ENCODE data around the gene CSAD. TPM values are rescaled to one million over a fixed set of nuclear protein-coding genes. Genes with fewer than 3 reads are reported as not detected.

CSAD gene
- total RNA-seq = 10 to 100 TPM; 70.8 to 89.5 TPM

GRCh38 chr12:53180220-53180930 is at the start of gene CSAD, which contains the start of gene ZNF740:
TSS of gene CSAD (minus strand) at chr12:53180925. CDS start at chr12:53173470, 7,455 bp downstream.
TSS of gene ZNF740 (plus strand) at chr12:53180722. CDS start at chr12:53181984, 1,262 bp downstream.
- peak; percentile 92 for DNase-seq (ENCODE audit: low spot score)
- peaks cover 33 to 55% of the 10 kb centered on the region in 2 donors for H3K4me1 ChIP-seq (ENCODE audit: control insufficient read depth in 1 of 2, low read depth in 2 of 2)
- H3K4me3 ChIP-seq = peak within 1 kb of the TSS; percentile 87
- no peaks in the 10 kb centered on the region for H3K27me3 ChIP-seq (replicated peaks; ENCODE audit: insufficient read depth)
- TF ChIP-seq CTCF (IDR thresholded peaks at IDR 0.05) = no peak
- no peaks in the 10 kb centered on the region for H3K9me3 ChIP-seq
- peak; percentile 68 for ATAC-seq (ENCODE audit: insufficient number of reproducible peaks, low FRiP score, low read depth)
- H3K36me3 ChIP-seq = peaks cover 11% of the 10 kb centered on the region
- peak within 1 kb of the TSS; percentile 85 to 94 for H3K27ac ChIP-seq

- Histone ChIP-seq H3K27ac (peak overlapping the region; percentile 65 to 92), H3K4me3 (peak overlapping the region; percentile 94), H3K27me3 (replicated peaks; ENCODE audit: insufficient read depth) (no peaks in the 10 kb centered on the region), H3K4me1 (ENCODE audit: control insufficient read depth in 1 of 2, low read depth in 2 of 2) (peaks cover 28 to 68% of the 10 kb centered on the region in 2 donors), H3K9me3 (no peaks in the 10 kb centered on the region), H3K36me3 (peaks cover 3% of the 10 kb centered on the region)
- DNase-seq (ENCODE audit: low spot score) (no peak), ATAC-seq (ENCODE audit: insufficient number of reproducible peaks, low FRiP score, low read depth) (no peak)
- no peak for TF ChIP-seq CTCF (IDR thresholded peaks at IDR 0.05)
Measured at GRCh38 chr12:53230108-53230845, 49.6 kb upstream of the CSAD start.

GRCh38 chr12:53229454-53229853 is 48.7 kb upstream of the CSAD start:
- ATAC-seq (ENCODE audit: insufficient number of reproducible peaks, low FRiP score, low read depth) = no peak
- DNase-seq (ENCODE audit: low spot score) = no peak
- Histone ChIP-seq H3K4me1 (ENCODE audit: control insufficient read depth in 1 of 2, low read depth in 2 of 2) (peaks cover 31 to 71% of the 10 kb centered on the region in 2 donors), H3K9me3 (no peaks in the 10 kb centered on the region), H3K27ac (peak overlapping the region; percentile 65 to 92), H3K4me3 (peak overlapping the region; percentile 94), H3K27me3 (replicated peaks; ENCODE audit: insufficient read depth) (no peaks in the 10 kb centered on the region), H3K36me3 (peaks cover 3% of the 10 kb centered on the region)
- TF ChIP-seq CTCF (IDR thresholded peaks at IDR 0.05) = no peak

GRCh38 chr12:53227836-53228235 is 47.1 kb upstream of the CSAD start:
- Histone ChIP-seq H3K9me3 (no peaks in the 10 kb centered on the region), H3K4me3 (no peak overlapping the region), H3K27me3 (replicated peaks; ENCODE audit: insufficient read depth) (no peaks in the 10 kb centered on the region), H3K4me1 (ENCODE audit: control insufficient read depth in 1 of 2, low read depth in 2 of 2) (peaks cover 35 to 71% of the 10 kb centered on the region in 2 donors), H3K27ac (no peak overlapping the region), H3K36me3 (peaks cover 3% of the 10 kb centered on the region)
- no peak for TF ChIP-seq CTCF (IDR thresholded peaks at IDR 0.05)
- DNase-seq (ENCODE audit: low spot score) = no peak
- no peak for ATAC-seq (ENCODE audit: insufficient number of reproducible peaks, low FRiP score, low read depth)

GRCh38 chr12:53227341-53227740 is 46.6 kb upstream of the CSAD start:
- Histone ChIP-seq H3K36me3 (peaks cover 3% of the 10 kb centered on the region), H3K4me3 (no peak overlapping the region), H3K9me3 (no peaks in the 10 kb centered on the region), H3K27ac (no peak overlapping the region), H3K27me3 (replicated peaks; ENCODE audit: insufficient read depth) (no peaks in the 10 kb centered on the region), H3K4me1 (ENCODE audit: control insufficient read depth in 1 of 2, low read depth in 2 of 2) (peaks cover 33 to 71% of the 10 kb centered on the region in 2 donors)
- no peak for TF ChIP-seq CTCF (IDR thresholded peaks at IDR 0.05)
- DNase-seq (ENCODE audit: low spot score) (no peak), ATAC-seq (ENCODE audit: insufficient number of reproducible peaks, low FRiP score, low read depth) (no peak)

All from thoracic aorta (tissue), 2 donors.